Measurements from ENCODE around the gene JPH4.

- TF ChIP-seq EZH2 (IDR thresholded peaks at IDR 0.05) (no peak), EZH2phosphoT487 (IDR thresholded peaks at IDR 0.05) (no peak)
Observed at GRCh38 chr14:23620177-23620702, 41.6 kb upstream of the JPH4 start.
